BLaER1 treated with 17β-estradiol and CSF1 and Interleukin-3, amounts not matched to agents 10 nM and 100 nM (cell line): ENCODE results near the gene SAT2.

ENCODE experiments used
- H3K27ac ChIP-seq, 11 experiments: shearing (Covaris generic); formaldehyde crosslinking; 2 replicates each; pipeline ENCODE4 v1.8.1; 2022
- H3K27me3 ChIP-seq, 11 experiments: shearing (Covaris generic); formaldehyde crosslinking; 2 replicates each; pipeline ENCODE4 v1.8.1; 2022
- H3K36me3 ChIP-seq, 11 experiments: shearing (Covaris generic); formaldehyde crosslinking; 2 replicates each; pipeline ENCODE4 v1.8.1; 2022
- H3K4me1 ChIP-seq, 10 experiments: shearing (Covaris generic); formaldehyde crosslinking; 2 replicates each; pipeline ENCODE4 v1.8.1; 2022
- H3K4me2 ChIP-seq, 11 experiments: shearing (Covaris generic); formaldehyde crosslinking; 2 replicates each; pipeline ENCODE4 v1.8.1; 2022
- H3K4me3 ChIP-seq, 10 experiments: shearing (Covaris generic); formaldehyde crosslinking; 2 replicates each; pipeline ENCODE4 v1.8.1; 2022
- H3K9ac ChIP-seq, 11 experiments: shearing (Covaris generic); formaldehyde crosslinking; 2 replicates each; pipeline ENCODE4 v1.8.1; 2022
- H3K9me3 ChIP-seq, 11 experiments: shearing (Covaris generic); formaldehyde crosslinking; replicated peaks in 1 of 11; 2 replicates each; pipeline ENCODE4 v1.8.1; 2022
- H4K20me1 ChIP-seq, 11 experiments: shearing (Covaris generic); formaldehyde crosslinking; 2 replicates each; pipeline ENCODE4 v1.8.1; 2022
- Cebpa-rat ChIP-seq, 11 experiments: shearing (Covaris generic); IDR thresholded peaks; 2 replicates each; pipeline ENCODE4 v1.8.1; 2022

SAT2 gene

GRCh38 chr17:7654832-7655540 is 27.4 kb upstream of the SAT2 start:
- Histone ChIP-seq H3K9me3 (no peaks in the 10 kb centered on the region), H3K27me3 (peaks cover 52 to 58% (median 56%) of the 10 kb centered on the region in 11 experiments), H3K27ac (no peak overlapping the region), H3K36me3 (no peaks in the 10 kb centered on the region), H3K4me3 (no peak overlapping the region), H3K9ac (no peak overlapping the region), H3K4me2 (peak overlapping the region in 9 of 11 experiments; percentile 26 to 66 (median 35); a peak in 16 of 22 replicates), H3K4me1 (peaks cover 21 to 37% (median 27%) of the 10 kb centered on the region in 10 experiments), H4K20me1 (peaks cover 0 to 20% (median 9%) of the 10 kb centered on the region in 11 experiments; a peak in 11 of 22 replicates)
- no peak for TF ChIP-seq Cebpa-rat (IDR thresholded peaks at IDR 0.05)

- peaks cover 61 to 74% (median 70%) of the 10 kb centered on the region in 11 experiments for H3K27me3 ChIP-seq
- no peaks in the 10 kb centered on the region for H3K36me3 ChIP-seq
- peaks cover 22 to 37% (median 30%) of the 10 kb centered on the region in 10 experiments for H3K4me1 ChIP-seq
- H3K4me3 ChIP-seq: no peak overlapping the region
- H3K9me3 ChIP-seq: no peaks in the 10 kb centered on the region
- H3K4me2 ChIP-seq: no peak overlapping the region
- H3K27ac ChIP-seq: no peak overlapping the region
- no peak for TF ChIP-seq Cebpa-rat (IDR thresholded peaks at IDR 0.05)
- H4K20me1 ChIP-seq: peaks cover 0 to 20% (median 9%) of the 10 kb centered on the region in 11 experiments; a peak in 11 of 22 replicates
- no peak overlapping the region for H3K9ac ChIP-seq
These were observed 25.1 kb upstream of the SAT2 start for GRCh38 chr17:7652388-7653356.

- Histone ChIP-seq H3K4me3 (peak overlapping the region; percentile 44 to 66 (median 52)), H3K4me2 (peak overlapping the region; percentile 82 to 97 (median 89)), H3K4me1 (peaks cover 21 to 36% (median 28%) of the 10 kb centered on the region in 10 experiments), H3K27ac (no peak overlapping the region), H4K20me1 (peaks cover 0 to 20% (median 9%) of the 10 kb centered on the region in 11 experiments; a peak in 11 of 22 replicates), H3K36me3 (no peaks in the 10 kb centered on the region), H3K27me3 (peaks cover 61 to 74% (median 70%) of the 10 kb centered on the region in 11 experiments), H3K9ac (peak overlapping the region in 5 of 11 experiments; percentile 24 to 54 (median 35); a peak in 5 of 22 replicates), H3K9me3 (no peaks in the 10 kb centered on the region)
- TF ChIP-seq Cebpa-rat (IDR thresholded peaks at IDR 0.05): no peak
These were observed 24.2 kb upstream of the SAT2 start for GRCh38 chr17:7651665-7652387.

- TF ChIP-seq Cebpa-rat (IDR thresholded peaks at IDR 0.05): no peak
- H3K4me2 ChIP-seq: peak overlapping the region; percentile 82 to 97 (median 89)
These were observed 23.6 kb upstream of the SAT2 start for GRCh38 chr17:7651097-7651664.

GRCh38 chr17:7650509-7651096 is 23.0 kb upstream of the SAT2 start, which contains the start of gene ATP1B2:
Gene ATP1B2 (plus strand): TSS chr17:7650926. CDS start chr17:7651519, 593 bp downstream.
- H3K4me2 ChIP-seq: peak within 1 kb of the TSS; percentile 82 to 97 (median 89)
- H3K9ac ChIP-seq: peak within 1 kb of the TSS in 9 of 11 experiments; percentile 9 to 59 (median 35); a peak in 9 of 22 replicates
- peak within 1 kb of the TSS; percentile 44 to 66 (median 52) for H3K4me3 ChIP-seq
- peaks cover 26 to 48% (median 31%) of the 10 kb centered on the region in 10 experiments for H3K4me1 ChIP-seq
- peaks cover 61 to 72% (median 70%) of the 10 kb centered on the region in 11 experiments for H3K27me3 ChIP-seq
- no peak within 1 kb of the TSS for H3K27ac ChIP-seq
- peaks cover 0 to 20% (median 9%) of the 10 kb centered on the region in 11 experiments; a peak in 11 of 22 replicates for H4K20me1 ChIP-seq
- H3K9me3 ChIP-seq: no peaks in the 10 kb centered on the region
- TF ChIP-seq Cebpa-rat (IDR thresholded peaks at IDR 0.05): no peak
- no peaks in the 10 kb centered on the region for H3K36me3 ChIP-seq

More at GRCh38 chr17:7651097-7651664, 23.6 kb upstream of the SAT2 start:
- Histone ChIP-seq H3K9ac (peak overlapping the region in 7 of 11 experiments; percentile 15 to 59 (median 35); a peak in 7 of 22 replicates), H3K4me3 (peak overlapping the region; percentile 44 to 66 (median 52)), H3K27me3 (peaks cover 61 to 74% (median 70%) of the 10 kb centered on the region in 11 experiments), H3K4me1 (peaks cover 26 to 43% (median 28%) of the 10 kb centered on the region in 10 experiments), H3K36me3 (no peaks in the 10 kb centered on the region), H4K20me1 (peaks cover 0 to 20% (median 9%) of the 10 kb centered on the region in 11 experiments; a peak in 11 of 22 replicates), H3K27ac (no peak overlapping the region), H3K9me3 (no peaks in the 10 kb centered on the region)

- no peak overlapping the region for H3K9ac ChIP-seq
- H3K27ac ChIP-seq: no peak overlapping the region
- H4K20me1 ChIP-seq: peaks cover 0 to 13% (median 9%) of the 10 kb centered on the region in 11 experiments; a peak in 11 of 22 replicates
- H3K4me1 ChIP-seq: peaks cover 27 to 58% (median 44%) of the 10 kb centered on the region in 10 experiments
- peak overlapping the region in 9 of 11 experiments; percentile 4 to 83 (median 27); a peak in 14 of 22 replicates for H3K4me2 ChIP-seq
- H3K4me3 ChIP-seq: no peak overlapping the region
- H3K9me3 ChIP-seq: no peaks in the 10 kb centered on the region
- H3K36me3 ChIP-seq: no peaks in the 10 kb centered on the region
- peaks cover 25 to 36% (median 34%) of the 10 kb centered on the region in 11 experiments for H3K27me3 ChIP-seq
- TF ChIP-seq Cebpa-rat (IDR thresholded peaks at IDR 0.05): no peak
These were observed 19.4 kb upstream of the SAT2 start for GRCh38 chr17:7647018-7647417.

GRCh38 chr17:7646457-7646856 is 18.8 kb upstream of the SAT2 start:
- TF ChIP-seq Cebpa-rat (IDR thresholded peaks at IDR 0.05): no peak
- peaks cover 0 to 9% (median 5%) of the 10 kb centered on the region in 11 experiments; a peak in 11 of 22 replicates for H4K20me1 ChIP-seq
- H3K4me2 ChIP-seq: peak overlapping the region in 5 of 11 experiments; percentile 27 to 83 (median 56); a peak in 11 of 22 replicates
- peaks cover 22 to 54% (median 41%) of the 10 kb centered on the region in 10 experiments for H3K4me1 ChIP-seq
- H3K4me3 ChIP-seq: no peak overlapping the region
- no peak overlapping the region for H3K27ac ChIP-seq
- no peaks in the 10 kb centered on the region for H3K9me3 ChIP-seq
- H3K27me3 ChIP-seq: peaks cover 19 to 30% (median 28%) of the 10 kb centered on the region in 11 experiments
- no peak overlapping the region for H3K9ac ChIP-seq
- no peaks in the 10 kb centered on the region for H3K36me3 ChIP-seq
